Gastrocnemius medialis (tissue), 4 donors: ENCODE measurements around the gene USP21. TPM values are rescaled to one million over a fixed set of nuclear protein-coding genes. Genes with fewer than 3 reads are reported as not detected.

Experiments
- ATAC-seq, 2 donors: fragments of 150-250 bp; one replicate each; pipeline ENCODE4 v1.9.1; 2016
- DNase-seq, 2 donors: peaks; one replicate each; pipeline ENCODE4 v3.0.0-alpha.2; 2019
- H3K27ac ChIP-seq, 4 donors: fragments of 200-600 bp; sonication (generic); 1 replicate in 1 of 4; 2 replicates in 3 of 4; pipeline ENCODE4 v1.5.1; 2016 to 2018; ENCODE audit warnings: mild to moderate bottlenecking in 2 of 4, moderate library complexity in 1 of 4
- H3K27me3 ChIP-seq, 3 donors: fragments of 200-600 bp; sonication (generic) in 2 of 3; 1 replicate in 1 of 3; 2 replicates in 2 of 3; pipeline versions ENCODE4 v1.5.1 to v1.6.0; 2016 to 2019; ENCODE audit warnings: mild to moderate bottlenecking in 1 of 3, moderate library complexity in 1 of 3
- H3K36me3 ChIP-seq, 2 donors: fragments of 200-600 bp; sonication (generic) in 1 of 2; one replicate each; pipeline ENCODE4 v1.5.1; 2017 to 2018
- H3K4me1 ChIP-seq, 2 donors: fragments of 200-600 bp; sonication (generic) in 1 of 2; one replicate each; pipeline ENCODE4 v1.5.1; 2016 to 2017; ENCODE audit warnings: mild to moderate bottlenecking in 2 of 2
- H3K4me3 ChIP-seq, 4 donors: fragments of 200-600 bp; sonication (generic) in 3 of 4; 1 replicate in 1 of 4; 2 replicates in 3 of 4; pipeline ENCODE4 v1.5.1; 2016 to 2019; ENCODE audit warnings: mild to moderate bottlenecking in 2 of 4
- H3K9me3 ChIP-seq, 3 donors: fragments of 200-600 bp; sonication (generic) in 2 of 3; 1 replicate in 1 of 3; 2 replicates in 2 of 3; pipeline ENCODE4 v1.5.1; 2016 to 2019
- CTCF ChIP-seq, 5 experiments: fragments of 450-650 bp in 3 of 5; fragments of 200-600 bp in 2 of 5; sonication (generic) in 2 of 5; IDR thresholded peaks in 4 of 5; conservative IDR thresholded peaks in 1 of 5; 1 replicate in 4 of 5; 2 replicates in 1 of 5; pipeline ENCODE4 v1.5.1; 2016 to 2019; ENCODE audit warnings: antibody characterized with exemption in 5 of 5, mild to moderate bottlenecking in 3 of 5, moderate library complexity in 3 of 5
- POLR2A ChIP-seq, 2 donors: fragments of 450-650 bp; IDR thresholded peaks; one replicate each; pipeline ENCODE4 v1.6.1; 2017; ENCODE audit warnings: antibody characterized with exemption in 2 of 2, mild to moderate bottlenecking in 2 of 2, moderate library complexity in 2 of 2
- in situ Hi-C, 4 donors: fragments of 200-750 bp; cut with MboI; loops; one replicate each; pipeline versions ENCODE4 v1.15.0 to v1.8.0; 2017; ENCODE audit warnings: low sequenced_read_pairs in 4 of 4
- intact Hi-C: fragments of 100-400 bp; cut with DNase I; formaldehyde crosslinking; loops from one replicate; pipeline ENCODE4 v1.15.1; 2023; ENCODE audit warnings: low total_unique reads
- total RNA-seq, 4 donors: library from RNA; depleted of rRNA; stranded (reverse); fragments of >200 nt; gene quantifications; one replicate each; pipeline versions ENCODE4 v1.1.0 to v1.2.3, GENCODE V29; 2016

Gene USP21
- total RNA-seq, 4 donors from 2014 or later = 16.5 to 20.8 (median 18.0) TPM

- DNase-seq (no peak), ATAC-seq (no peak)
- Histone ChIP-seq H3K27me3 (no peaks in the 10 kb centered on the region), H3K36me3 (no peaks in the 10 kb centered on the region), H3K9me3 (no peaks in the 10 kb centered on the region), H3K4me1 (peaks cover 21% of the 10 kb centered on the region in 2 donors), H3K4me3 (no peak overlapping the region), H3K27ac (no peak overlapping the region)
- intact Hi-C loops = no loop called here
- TF ChIP-seq CTCF (IDR thresholded peaks at IDR 0.05 in 4 of 5, conservative IDR thresholded peaks at IDR 0.05 in 1 of 5) = no peak
- TF ChIP-seq POLR2A (IDR thresholded peaks at IDR 0.05) = no peak
- in situ Hi-C loops = loop anchor here in 1 of 4 donors (25.0 kb wide), 1 partner anchor 580 kb away; the partner anchor contains the start of gene ATF6
These were observed 22.9 kb downstream of the USP21 start for GRCh38 chr1:161182214-161182613.

- DNase-seq = peak; percentile 54 to 65
- Histone ChIP-seq H3K36me3 (no peaks in the 10 kb centered on the region), H3K27me3 (no peaks in the 10 kb centered on the region), H3K27ac (peak overlapping the region; percentile 61 to 77 (median 69)), H3K4me1 (peaks cover 21% of the 10 kb centered on the region in 2 donors), H3K4me3 (no peak overlapping the region), H3K9me3 (no peaks in the 10 kb centered on the region)
- in situ Hi-C loops (loop anchor here in 1 of 4 donors (25.0 kb wide), 1 partner anchor 577 kb away; the partner anchor contains the start of gene ATF6), intact Hi-C loops (no loop called here)
- TF ChIP-seq CTCF (IDR thresholded peaks at IDR 0.05 in 4 of 5, conservative IDR thresholded peaks at IDR 0.05 in 1 of 5) (no peak), POLR2A (IDR thresholded peaks at IDR 0.05) (no peak)
- ATAC-seq = peak; percentile 71 to 77
These were observed 26.0 kb downstream of the USP21 start for GRCh38 chr1:161185282-161185682.

- peaks cover 21% of the 10 kb centered on the region in 2 donors for H3K4me1 ChIP-seq
- DNase-seq = no peak
- TF ChIP-seq POLR2A (IDR thresholded peaks at IDR 0.05) (no peak), CTCF (IDR thresholded peaks at IDR 0.05 in 4 of 5, conservative IDR thresholded peaks at IDR 0.05 in 1 of 5) (no peak)
- H3K4me3 ChIP-seq = no peak overlapping the region
- no peaks in the 10 kb centered on the region for H3K9me3 ChIP-seq
- in situ Hi-C loops (loop anchor here in 1 of 4 donors (25.0 kb wide), 1 partner anchor 576 kb away; the partner anchor contains the start of gene ATF6), intact Hi-C loops (no loop called here)
- peak overlapping the region; percentile 61 to 77 (median 69) for H3K27ac ChIP-seq
- peak in 1 of 2 donors; percentile 10 for ATAC-seq
- no peaks in the 10 kb centered on the region for H3K36me3 ChIP-seq
- H3K27me3 ChIP-seq = no peaks in the 10 kb centered on the region
These were observed 26.5 kb downstream of the USP21 start for GRCh38 chr1:161185732-161186311.

GRCh38 chr1:161187311-161187710 is 28.0 kb downstream of the USP21 start:
- intact Hi-C loops (no loop called here), in situ Hi-C loops (loop anchor here in 1 of 4 donors (25.0 kb wide), 1 partner anchor 575 kb away; the partner anchor contains the start of gene ATF6)
- Histone ChIP-seq H3K27me3 (no peaks in the 10 kb centered on the region), H3K9me3 (no peaks in the 10 kb centered on the region), H3K36me3 (no peaks in the 10 kb centered on the region), H3K27ac (no peak overlapping the region), H3K4me1 (peaks cover 21% of the 10 kb centered on the region in 2 donors), H3K4me3 (no peak overlapping the region)
- DNase-seq (no peak), ATAC-seq (no peak)
- TF ChIP-seq CTCF (IDR thresholded peaks at IDR 0.05 in 4 of 5, conservative IDR thresholded peaks at IDR 0.05 in 1 of 5) (no peak), POLR2A (IDR thresholded peaks at IDR 0.05) (no peak)
